CD4-positive, alpha-beta T cell treated with Interleukin-17A for 4 hours (primary cell): ENCODE results near the gene MALT1.
"Not testable (repeated sequence)": the region's sequence is repeated elsewhere in the genome, so short reads cannot be mapped to it uniquely, and the experiment has no call there.

Experiments
- DNase-seq: peaks from one replicate; pipeline ENCODE4 v3.0.0-alpha.2; 2020; ENCODE audit warnings: mixed read lengths

Gene MALT1, protein sequence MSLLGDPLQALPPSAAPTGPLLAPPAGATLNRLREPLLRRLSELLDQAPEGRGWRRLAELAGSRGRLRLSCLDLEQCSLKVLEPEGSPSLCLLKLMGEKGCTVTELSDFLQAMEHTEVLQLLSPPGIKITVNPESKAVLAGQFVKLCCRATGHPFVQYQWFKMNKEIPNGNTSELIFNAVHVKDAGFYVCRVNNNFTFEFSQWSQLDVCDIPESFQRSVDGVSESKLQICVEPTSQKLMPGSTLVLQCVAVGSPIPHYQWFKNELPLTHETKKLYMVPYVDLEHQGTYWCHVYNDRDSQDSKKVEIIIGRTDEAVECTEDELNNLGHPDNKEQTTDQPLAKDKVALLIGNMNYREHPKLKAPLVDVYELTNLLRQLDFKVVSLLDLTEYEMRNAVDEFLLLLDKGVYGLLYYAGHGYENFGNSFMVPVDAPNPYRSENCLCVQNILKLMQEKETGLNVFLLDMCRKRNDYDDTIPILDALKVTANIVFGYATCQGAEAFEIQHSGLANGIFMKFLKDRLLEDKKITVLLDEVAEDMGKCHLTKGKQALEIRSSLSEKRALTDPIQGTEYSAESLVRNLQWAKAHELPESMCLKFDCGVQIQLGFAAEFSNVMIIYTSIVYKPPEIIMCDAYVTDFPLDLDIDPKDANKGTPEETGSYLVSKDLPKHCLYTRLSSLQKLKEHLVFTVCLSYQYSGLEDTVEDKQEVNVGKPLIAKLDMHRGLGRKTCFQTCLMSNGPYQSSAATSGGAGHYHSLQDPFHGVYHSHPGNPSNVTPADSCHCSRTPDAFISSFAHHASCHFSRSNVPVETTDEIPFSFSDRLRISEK

DNA sequence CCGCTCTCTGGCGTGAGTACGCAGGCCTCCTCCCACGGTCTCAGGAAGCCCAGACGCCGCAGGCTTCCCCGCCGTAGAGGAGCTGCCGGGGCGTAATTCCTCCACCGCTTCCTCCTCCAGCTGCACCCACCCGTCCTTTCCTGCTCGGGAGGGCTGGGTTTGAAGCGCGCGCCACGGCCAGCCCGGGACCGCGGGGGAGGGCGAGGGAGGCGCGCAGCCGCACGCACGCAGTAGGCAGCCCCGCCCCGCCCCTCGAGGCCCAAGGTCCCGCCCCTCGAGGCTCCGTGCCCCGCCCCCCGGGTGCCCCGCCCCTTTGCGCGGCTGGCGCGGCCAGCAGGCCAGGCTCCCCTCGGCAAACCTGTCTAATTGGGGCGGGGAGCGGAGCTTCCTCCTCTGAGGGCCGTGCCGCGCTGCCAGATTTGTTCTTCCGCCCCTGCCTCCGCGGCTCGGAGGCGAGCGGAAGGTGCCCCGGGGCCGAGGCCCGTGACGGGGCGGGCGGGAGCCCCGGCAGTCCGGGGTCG lies at the start of gene MALT1:
MALT1 (plus strand) TSS at position 355 of the 521 bp plus-strand sequence. CDS start 179 bp downstream, outside the sequence.
- peak; percentile 96 for DNase-seq

DNA sequence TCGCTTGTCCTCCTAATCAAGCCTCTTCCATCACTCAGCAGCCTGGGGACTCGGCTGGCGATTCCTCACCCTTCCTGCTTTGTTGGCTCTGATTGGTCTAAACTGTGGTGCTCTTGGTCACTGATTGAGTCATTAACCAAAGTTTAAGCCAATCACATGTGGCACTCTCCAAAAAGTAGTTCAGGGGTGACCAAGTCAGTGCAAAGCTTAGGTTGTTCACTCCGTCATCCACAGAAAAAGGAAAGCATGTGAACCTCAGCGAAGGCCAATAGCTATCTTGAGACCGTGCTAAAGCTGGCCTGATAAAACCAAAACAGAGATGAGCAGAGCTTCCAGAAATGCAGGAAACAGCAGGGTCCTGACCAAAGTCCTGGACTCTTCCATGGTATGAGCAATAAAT lies 47.3 kb upstream of the MALT1 start:
- no peak for DNase-seq

DNA sequence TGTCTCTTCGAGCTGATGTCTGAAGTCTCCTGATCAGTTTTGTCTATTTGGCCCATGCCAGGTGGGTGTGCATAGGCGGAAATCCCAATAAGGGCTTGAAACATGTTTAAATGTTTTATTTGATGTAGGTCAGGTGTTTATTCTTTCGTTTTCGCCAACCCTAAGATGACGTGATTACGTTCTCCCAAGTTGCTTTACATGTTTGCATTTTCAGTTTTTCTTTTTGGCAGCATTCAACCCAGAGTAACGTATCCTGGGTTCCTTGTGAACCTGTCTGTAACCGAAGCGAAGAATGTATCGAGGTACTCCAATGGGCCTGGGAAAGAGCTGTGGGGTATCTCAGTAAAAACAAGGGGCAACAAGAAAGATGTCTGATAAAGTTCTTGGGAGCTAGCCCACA lies 45.4 kb upstream of the MALT1 start:
- no peak for DNase-seq

DNA sequence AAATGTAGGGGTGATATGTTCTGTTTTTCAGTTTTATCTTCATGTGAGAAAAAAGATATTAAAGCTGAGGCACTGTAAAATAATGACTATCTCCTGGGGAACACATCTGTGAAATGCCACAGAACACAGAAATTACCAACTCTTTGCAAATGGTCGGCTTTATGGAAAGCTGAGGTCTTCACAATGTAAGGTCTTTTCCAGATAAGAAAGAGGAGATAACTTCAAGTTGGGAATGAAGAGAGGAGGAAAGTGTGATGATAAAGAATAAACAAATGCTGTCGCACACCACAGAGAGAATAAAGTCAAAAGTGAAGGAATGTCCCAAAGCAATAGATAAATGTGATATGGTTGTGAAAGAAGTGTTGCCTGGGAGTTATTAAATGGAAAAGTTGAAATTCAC lies 41.2 kb upstream of the MALT1 start:
- no peak for DNase-seq

DNA sequence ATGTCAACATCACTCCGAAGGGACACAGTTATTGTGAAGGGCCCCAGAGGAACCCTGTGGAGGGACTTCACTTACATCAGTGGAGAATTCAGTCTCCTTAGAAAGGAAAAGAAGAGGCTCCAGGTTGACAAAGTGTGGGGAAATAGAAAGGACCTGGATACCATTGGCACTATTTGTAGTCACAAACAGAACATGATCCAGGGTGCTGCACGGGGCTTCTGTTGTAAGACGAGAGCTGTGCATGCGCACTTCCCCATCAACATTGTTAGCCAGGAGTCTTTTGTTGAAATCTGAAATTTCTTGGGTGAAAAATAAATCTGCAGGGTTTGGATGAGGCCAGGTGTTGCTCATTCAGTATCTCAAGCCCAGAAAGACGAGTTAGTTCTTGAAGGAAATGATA lies 40.0 kb upstream of the MALT1 start:
- no peak for DNase-seq

DNA sequence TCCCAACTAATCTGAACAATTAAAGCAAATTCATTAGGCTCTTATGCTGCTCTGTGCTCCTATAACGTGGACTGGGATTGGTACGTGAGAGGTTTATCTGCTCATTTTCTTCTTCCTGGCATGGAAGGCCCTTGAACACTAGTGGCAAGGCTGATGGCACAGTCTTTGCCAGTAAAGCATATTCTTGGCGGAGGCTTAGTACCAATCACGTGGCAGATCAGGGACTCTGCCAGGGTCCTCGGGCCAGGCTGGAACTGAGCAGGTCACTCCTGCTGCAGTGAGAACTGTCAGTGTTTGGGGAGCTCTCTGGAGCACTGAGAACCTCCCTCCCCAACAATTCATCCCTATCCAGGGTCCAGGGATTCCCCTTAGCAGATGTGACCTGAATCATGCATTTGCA lies 38.7 kb upstream of the MALT1 start:
- no peak for DNase-seq

DNA sequence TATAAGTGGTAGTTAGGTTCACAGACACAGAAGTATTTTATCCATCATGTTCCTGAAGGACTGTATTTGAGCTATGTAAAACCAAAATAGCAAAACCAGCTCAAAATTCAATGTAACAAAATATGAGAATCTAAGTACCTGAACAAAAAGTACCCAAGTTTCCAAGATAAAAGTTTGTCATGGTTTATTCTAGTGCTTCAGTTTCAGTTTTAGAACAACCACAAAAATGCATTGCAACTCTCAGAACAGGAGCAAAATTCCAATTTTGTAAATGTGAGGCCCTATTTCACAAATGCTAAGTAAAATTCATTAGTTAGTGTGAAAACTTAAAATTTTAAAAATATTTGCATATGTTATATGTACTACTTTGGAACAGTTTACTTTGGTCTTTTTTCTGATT lies 37.4 kb upstream of the MALT1 start:
- no peak for DNase-seq

DNA sequence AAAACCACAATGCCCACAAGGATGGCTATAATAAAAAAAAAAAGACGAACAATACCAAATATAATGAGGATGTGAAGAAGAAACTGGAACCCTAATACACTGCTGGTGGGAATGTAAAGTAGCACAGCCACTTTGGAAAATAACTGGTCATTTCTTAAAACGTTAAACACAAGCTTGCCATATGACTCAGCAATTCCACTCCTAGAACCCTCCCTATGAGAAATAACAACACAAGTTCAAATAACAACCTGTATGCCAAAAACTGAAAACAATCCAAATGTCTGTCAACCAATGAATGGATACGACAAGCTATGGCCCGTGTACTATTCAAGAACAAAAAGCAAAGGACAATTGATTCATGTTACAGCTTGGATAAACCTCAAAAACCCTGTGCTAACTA lies 35.4 kb upstream of the MALT1 start:
- no peak for DNase-seq

DNA sequence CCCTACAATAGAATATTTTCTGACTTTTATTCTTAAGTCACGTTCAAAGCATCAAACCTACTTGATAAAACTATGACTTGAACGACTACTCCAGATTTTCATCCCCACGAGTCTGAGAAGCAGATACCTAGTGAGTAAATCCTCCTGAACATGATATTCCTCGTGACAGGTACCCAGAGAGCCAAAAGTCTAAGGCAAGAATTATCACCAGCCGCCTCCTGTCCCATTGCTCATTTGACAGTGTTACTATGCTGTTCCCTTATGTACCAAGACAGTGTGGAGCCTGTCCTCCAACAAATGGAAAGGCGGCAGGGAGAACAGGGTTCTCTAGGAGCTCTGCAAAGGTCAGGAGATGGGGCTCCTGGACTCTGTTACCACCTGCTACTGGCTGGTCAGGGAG lies 34.1 kb upstream of the MALT1 start:
- DNase-seq = no peak

DNA sequence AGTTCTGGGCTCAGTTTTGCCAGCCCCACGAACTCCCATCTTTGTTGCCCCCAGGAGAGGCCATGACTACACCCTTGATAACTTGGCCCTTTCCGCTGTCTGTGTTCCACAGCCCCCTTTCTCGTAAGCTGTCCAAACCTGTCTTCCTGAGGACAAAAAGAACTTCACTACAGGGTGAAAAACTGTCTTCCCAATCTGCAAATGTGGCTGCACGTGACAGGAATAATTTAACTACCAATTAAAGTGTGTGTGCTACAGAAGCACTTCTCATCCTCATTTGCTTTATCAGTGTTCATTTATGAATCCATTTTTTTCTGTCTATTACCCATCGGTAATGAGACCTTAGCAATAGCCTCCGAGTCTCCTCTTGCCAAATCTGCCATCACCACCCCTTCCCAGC lies 33.3 kb upstream of the MALT1 start:
- no peak for DNase-seq

DNA sequence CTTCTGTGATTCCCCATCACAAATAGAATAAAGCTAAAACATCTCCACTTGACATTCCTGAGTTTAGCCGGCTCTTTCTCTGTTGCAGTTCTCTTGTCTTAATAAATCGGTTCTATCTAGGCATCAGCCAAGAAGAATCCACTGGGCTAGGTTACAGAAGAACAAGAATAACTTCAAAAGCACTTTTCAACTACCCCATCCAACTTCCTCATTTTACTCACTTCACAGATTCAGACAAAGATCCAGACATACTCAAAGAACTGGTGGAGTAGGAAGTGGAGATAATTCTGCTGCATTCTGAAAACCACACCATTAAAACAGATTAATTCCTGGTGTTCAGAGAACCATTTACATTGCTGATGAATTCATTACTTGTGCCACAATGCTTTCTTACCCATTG lies 32.8 kb upstream of the MALT1 start:
- no peak for DNase-seq

DNA sequence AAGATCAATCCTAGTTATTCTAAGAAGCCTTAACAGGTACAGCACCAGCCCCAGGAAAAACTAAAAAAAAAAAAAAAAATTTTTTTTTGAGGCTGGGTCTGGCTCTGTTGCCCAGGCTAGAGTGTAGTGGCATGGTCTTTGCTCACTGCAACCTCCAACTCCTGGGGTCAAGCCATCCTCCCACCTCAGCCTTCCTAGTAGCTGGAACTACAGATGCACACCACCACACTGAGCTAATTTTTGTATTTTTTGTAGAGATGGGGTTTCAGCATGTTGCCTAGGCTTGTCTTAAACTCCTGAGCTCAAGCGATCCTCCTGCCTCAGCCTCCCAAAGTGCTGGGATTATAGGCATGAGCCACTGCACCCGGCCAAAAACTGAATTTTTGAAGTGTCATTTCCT lies 32.0 kb upstream of the MALT1 start:
- no peak for DNase-seq

DNA sequence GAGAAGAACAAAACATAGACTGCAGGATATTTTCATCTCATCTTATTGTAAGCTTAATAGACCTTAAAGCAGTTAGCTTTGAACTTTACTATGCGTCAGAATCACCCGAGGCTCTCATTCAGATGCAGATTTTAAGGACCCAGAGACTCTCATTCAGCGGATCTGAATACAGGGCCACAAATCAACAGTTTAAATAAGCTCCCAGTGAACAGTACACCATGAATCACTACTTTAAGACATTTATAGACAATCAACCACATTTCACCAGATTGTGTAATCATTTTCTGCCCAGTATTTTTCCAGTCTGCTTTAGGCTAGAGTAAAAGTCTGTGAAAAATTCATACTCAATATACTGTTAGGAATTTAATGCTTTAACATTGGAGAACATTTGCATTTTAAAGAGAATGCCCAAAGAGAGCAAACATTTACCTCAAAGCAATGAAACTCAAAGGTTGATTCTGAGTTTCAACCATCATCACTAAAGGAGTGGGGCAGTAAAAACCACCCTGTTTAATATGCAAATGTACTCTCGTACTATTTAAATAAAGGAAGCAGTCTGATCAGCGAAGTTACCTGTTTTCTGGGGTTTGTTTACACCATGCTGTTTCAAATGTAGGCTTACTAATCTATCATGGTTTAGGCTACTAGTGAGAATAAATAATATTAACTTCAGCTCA lies 31.4 kb upstream of the MALT1 start:
- no peak for DNase-seq

DNA sequence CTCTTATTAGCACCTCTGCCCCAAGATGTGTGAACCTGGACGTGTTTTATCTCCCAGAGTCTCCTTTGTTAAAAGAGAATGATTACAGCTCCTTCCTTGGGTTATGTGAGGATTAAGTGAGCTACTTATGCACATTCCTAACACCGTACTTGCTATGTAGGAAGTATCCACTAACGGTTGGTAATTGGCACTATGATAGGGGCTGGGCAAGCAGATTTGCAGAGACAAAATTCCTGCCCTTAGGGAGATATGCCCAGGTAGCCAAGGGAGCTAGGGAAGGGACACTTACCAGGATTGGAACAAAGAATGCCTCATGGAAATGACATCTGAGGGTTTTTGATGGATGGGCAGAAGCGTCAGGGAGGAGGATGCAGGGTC lies 30.8 kb upstream of the MALT1 start:
- DNase-seq = no peak

DNA sequence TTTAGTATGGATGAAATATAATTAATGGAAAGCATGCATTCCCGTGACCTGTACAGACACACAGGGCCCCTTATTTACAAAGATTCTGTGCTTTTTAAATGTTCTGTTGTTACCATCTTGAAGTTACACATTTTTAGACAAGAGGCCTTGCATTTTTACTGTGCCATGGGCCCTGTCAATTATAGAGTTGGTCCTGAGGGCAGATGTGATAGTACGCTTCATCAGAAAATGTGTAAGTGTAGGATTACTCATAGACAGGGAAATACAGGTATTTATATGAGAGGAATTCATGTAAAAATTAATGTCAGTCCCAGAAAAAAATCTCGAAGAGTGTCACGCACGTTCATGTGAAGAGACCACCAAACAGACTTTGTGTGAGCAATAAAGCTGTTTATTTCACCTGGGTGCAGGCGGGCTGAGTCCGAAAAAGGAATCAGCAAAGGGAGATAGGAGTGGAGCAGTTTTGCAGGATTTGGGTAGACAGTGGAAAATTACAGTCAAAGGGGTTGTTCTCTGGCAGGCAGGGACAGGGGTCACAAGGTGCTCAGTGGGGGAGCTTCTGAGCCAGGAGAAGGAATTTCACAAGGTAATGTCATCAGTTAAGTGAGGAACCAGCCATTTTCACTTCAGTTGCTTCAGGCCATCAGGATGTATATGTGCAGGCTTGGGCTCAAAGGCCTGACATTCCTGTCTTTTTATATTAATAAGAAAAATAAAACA lies 30.2 kb upstream of the MALT1 start:
- no peak for DNase-seq

DNA sequence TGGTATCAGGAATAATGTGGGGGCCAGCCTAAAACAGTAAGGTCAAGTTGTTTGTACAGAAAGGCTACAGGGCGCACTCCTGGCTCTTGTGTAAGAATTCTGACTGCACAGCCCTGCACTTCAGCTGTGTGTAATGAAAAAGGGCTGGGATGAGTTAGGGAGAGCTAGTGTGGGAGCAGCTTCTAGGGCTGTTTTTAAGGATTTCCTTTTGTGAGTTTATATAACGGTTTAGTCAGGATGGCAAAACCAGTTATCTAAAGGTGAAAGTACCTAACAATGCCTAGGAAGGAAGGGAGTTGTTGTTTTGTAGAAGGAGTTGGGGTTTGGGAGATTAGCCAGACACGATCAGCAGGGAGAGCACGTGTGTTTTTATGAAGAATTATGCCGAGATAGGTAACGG lies 27.7 kb upstream of the MALT1 start:
- DNase-seq = not testable (repeated sequence)

DNA sequence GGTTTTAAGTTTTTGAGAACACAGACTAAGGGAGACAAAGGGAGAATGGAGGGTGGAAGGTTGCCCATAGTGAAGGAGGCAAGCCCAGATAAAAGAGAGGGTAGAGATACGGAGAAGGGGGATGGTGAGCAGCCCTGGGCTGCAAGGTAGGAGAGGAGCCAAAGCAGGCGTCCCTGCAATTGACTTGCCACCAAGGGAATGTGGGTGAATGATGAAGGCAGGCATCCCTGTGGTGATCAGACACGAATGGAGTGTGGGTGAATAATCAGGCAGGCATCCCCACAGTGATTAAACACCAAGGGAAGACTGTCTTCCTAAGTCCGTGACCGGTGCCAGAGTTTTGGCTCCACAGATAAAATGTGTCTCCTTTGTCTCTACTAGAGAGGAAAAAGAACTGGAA lies 25.9 kb upstream of the MALT1 start:
- no peak for DNase-seq

DNA sequence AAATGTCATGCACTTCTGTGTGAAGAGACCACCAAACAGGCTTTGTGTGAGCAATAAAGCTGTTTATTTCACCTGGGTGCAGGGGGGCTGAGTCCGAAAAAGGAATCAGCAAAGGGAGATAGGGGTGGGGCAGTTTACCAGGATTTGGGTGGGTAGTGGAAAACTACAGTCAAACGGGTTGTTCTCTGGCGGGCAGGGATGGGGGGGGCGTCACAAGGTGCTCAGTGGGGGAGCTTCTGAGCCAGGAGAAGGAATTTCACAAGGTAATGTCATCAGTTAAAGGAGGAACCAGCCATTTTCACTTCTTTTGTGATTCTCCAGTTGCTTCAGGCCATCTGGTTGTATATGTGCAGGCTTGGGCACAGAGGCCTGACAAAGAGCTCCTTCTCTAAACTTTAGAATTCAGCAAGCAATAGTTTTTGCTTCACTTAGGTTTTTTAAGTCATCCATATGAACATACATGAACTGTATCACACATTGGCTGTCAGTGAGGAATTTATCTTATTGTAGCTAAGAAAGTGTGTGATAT lies 24.9 kb upstream of the MALT1 start:
- DNase-seq = no peak

DNA sequence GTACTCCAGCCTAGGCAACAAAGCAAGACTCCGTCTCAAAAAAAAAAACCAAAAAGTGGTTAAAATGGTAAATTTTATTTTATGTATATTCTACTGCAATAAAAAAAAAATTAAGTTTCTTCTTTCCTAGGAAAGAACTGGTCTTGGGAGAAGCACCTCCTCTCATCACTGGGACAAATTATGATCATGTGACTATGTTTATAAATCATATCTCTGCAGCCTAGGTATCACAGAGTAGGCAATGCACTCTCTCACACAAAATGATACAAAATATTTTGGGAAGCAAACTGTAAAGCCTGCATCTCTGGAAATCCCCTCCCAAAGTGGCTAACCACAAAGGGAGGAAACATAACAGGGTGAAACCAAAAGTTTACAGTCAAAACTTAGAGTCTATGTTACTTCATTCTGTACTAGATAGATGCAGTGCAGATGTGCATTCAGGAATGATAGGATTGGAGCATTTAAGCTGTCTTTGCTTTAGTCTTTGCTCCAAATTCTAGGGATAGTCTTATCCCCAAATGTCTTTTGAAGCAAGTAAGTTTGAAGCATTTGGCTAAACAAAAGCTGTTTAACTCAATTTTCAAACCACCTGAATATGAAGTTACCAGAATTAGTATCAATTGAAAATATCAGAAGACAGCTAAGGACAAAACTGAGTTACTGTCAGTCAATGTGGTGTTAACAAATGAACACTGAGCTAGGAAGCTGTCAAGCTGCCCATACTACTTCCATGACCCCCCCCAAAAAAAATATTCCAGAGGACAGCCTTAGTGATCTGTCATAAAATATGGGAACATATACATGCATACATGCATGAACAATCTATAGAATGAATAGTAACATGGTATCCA lies 21.1 kb upstream of the MALT1 start:
- peak; percentile 25 for DNase-seq

DNA sequence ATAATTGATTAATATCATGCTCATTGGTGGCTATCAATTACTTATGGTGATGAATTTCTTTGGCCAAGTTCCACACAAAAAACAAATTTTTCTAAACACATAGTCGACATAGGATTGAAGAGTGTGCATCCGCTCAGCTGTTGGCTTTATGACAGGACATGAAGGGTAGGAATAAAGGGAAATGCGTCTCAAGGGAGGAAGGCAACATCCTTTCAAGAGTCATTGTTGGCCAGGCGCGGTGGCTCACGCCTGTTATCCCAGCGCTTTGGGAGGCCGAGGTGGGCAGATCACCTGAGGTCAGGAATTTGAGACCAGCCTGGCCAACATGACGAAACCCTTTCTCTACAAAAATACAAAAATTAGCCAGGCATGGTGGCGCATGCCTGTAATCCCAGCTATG lies 20.4 kb upstream of the MALT1 start:
- not testable (repeated sequence) for DNase-seq

DNA sequence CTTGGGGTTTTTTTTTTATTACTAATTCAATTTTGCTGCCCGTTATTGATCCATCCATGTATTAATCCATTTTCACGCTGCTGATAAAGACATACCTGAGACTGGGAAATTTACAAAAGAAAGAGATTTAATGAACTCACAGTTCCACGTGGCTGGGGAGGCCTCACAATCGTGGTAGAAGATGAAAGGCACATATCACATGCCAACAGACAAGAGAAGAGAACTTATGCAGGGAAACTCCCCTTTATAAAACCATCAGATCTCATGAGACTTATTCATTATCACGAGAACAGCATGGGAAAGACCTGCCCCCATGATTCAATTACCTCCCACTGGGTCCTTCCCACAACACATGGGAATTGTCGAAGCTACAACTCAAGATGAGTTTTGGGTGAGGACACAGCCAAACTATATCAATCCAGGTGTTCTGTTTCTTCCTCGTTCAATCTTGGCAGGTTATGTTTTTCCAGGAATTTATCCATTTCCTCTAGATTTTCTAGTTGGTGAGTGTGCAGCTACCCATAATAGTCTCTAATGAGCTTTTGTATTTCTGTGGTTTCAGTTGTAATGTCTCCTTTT lies 18.0 kb upstream of the MALT1 start:
- DNase-seq = not testable (repeated sequence)
